Progenitor cell of endocrine pancreas (in vitro differentiated cells): Measurements from ENCODE around the gene CKAP4. TPM values are rescaled to one million over a fixed set of nuclear protein-coding genes. Genes with fewer than 3 reads are reported as not detected.
A peak's percentile ranks its signal among the peaks of the same experiment; 100 is the strongest.

Source experiments
- DNase-seq: peaks from one replicate; pipeline ENCODE4 v3.0.0; 2021; ENCODE audit warnings: low spot score; ENCODE audit not compliant: unreplicated experiment
- H3K27ac Mint-ChIP-seq: 2 replicates; pipeline ENCODE4 v1.8.0; 2021; ENCODE audit warnings: mild to moderate bottlenecking, moderate library complexity, mixed read lengths
- H3K27me3 Mint-ChIP-seq: 2 replicates; pipeline ENCODE4 v1.8.0; 2021; ENCODE audit warnings: mixed read lengths
- H3K36me3 Mint-ChIP-seq: 2 replicates; pipeline ENCODE4 v1.8.0; 2022; ENCODE audit warnings: mixed read lengths; ENCODE audit not compliant: insufficient read depth
- H3K4me1 Mint-ChIP-seq: 2 replicates; pipeline ENCODE4 v1.8.0; 2021; ENCODE audit warnings: low read depth, mixed read lengths
- H3K4me3 Mint-ChIP-seq: 2 replicates; pipeline ENCODE4 v1.8.0; 2021; ENCODE audit warnings: low read depth, mild to moderate bottlenecking, moderate library complexity, mixed read lengths
- H3K9me3 Mint-ChIP-seq: 2 replicates; pipeline ENCODE4 v1.8.0; 2021; ENCODE audit warnings: low read depth, mixed read lengths
- total RNA-seq: library from RNA; stranded (reverse); gene quantifications from 2 replicates; pipeline ENCODE4 v1.2.1, GENCODE V29; 2021
- TF ChIP-seq, protein P1 (sequence below): fragments of 200-600 bp; sonication (generic); IDR thresholded peaks from one replicate; pipeline ENCODE4 v1.5.0; 2021; ENCODE audit warnings: antibody characterized with exemption, mild to moderate bottlenecking; ENCODE audit not compliant: unreplicated experiment

The CKAP4 gene
- total RNA-seq, 1 donor from 2014 or later: 102 TPM

DNA sequence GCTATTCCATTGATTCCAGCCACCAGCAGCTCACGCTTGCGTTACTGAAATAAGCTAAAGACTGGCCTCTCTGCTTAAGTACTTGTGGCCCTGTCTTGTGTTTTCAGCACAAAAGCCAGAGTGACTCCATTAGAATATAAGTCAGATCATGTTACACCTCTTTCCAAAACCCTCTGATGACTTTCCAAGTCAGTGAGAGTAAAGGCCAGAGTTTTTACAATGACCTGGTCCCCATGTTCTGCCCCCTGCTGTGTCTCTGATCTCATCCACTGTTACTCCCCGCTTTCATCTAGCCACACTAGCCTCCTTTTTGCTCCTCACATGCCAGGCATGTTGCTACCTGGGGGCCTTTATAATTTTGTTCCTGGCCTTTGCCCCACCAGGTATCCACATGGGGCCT lies 6.9 kb upstream of the CKAP4 start:
- TF ChIP-seq, protein P1, sequence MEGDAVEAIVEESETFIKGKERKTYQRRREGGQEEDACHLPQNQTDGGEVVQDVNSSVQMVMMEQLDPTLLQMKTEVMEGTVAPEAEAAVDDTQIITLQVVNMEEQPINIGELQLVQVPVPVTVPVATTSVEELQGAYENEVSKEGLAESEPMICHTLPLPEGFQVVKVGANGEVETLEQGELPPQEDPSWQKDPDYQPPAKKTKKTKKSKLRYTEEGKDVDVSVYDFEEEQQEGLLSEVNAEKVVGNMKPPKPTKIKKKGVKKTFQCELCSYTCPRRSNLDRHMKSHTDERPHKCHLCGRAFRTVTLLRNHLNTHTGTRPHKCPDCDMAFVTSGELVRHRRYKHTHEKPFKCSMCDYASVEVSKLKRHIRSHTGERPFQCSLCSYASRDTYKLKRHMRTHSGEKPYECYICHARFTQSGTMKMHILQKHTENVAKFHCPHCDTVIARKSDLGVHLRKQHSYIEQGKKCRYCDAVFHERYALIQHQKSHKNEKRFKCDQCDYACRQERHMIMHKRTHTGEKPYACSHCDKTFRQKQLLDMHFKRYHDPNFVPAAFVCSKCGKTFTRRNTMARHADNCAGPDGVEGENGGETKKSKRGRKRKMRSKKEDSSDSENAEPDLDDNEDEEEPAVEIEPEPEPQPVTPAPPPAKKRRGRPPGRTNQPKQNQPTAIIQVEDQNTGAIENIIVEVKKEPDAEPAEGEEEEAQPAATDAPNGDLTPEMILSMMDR: no peak
- no peaks in the 10 kb centered on the region for H3K9me3 Mint-ChIP-seq
- no peaks in the 10 kb centered on the region for H3K4me1 Mint-ChIP-seq
- H3K27me3 Mint-ChIP-seq: peaks cover 2% of the 10 kb centered on the region
- no peak overlapping the region for H3K4me3 Mint-ChIP-seq
- H3K27ac Mint-ChIP-seq: no peak overlapping the region
- DNase-seq: no peak
- H3K36me3 Mint-ChIP-seq: no peaks in the 10 kb centered on the region

DNA sequence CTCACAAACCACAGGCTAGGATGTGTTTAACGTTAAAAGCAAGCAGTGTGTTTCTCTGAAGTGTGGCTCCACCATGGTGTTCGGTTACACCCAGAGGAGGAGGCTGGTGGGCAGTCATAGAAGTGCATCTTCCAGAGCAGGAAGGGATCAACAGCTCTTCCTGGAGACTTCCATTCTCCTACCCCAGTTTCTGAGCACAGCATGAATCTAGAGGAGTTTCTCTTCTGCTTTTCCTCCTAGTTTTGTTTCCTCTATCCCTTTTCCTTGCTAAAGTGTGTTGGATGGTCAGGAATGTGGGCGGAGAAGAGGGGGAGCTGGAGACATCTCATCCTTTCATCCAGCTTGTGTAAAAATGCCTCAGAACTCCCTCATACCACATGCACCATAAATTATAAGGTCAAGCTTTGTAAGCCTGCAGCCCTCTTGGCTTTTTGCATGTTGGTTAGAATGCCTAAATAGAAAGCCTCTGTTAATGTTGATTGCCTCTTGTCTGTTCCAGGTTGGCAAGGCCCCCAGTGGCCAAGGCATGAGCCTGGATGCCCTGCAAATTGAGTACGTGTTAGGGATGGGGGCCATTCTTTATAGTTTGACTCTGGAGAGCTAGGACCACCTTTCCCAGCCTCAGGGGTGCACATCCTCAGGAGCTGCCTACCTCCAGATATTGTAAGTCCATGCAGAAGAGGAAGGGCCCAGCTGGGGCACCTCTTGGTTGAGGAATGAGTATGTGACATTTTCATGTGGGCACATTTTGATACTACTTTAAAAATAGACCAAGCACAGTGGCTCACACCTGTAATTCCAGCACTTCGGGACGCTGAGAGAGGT lies 4.0 kb upstream of the CKAP4 start:
- H3K4me1 Mint-ChIP-seq: no peaks in the 10 kb centered on the region
- H3K9me3 Mint-ChIP-seq: no peaks in the 10 kb centered on the region
- no peak overlapping the region for H3K27ac Mint-ChIP-seq
- H3K36me3 Mint-ChIP-seq: no peaks in the 10 kb centered on the region
- peaks cover 5% of the 10 kb centered on the region for H3K27me3 Mint-ChIP-seq
- no peak overlapping the region for H3K4me3 Mint-ChIP-seq
- TF ChIP-seq, protein P1: no peak
- DNase-seq: no peak

DNA sequence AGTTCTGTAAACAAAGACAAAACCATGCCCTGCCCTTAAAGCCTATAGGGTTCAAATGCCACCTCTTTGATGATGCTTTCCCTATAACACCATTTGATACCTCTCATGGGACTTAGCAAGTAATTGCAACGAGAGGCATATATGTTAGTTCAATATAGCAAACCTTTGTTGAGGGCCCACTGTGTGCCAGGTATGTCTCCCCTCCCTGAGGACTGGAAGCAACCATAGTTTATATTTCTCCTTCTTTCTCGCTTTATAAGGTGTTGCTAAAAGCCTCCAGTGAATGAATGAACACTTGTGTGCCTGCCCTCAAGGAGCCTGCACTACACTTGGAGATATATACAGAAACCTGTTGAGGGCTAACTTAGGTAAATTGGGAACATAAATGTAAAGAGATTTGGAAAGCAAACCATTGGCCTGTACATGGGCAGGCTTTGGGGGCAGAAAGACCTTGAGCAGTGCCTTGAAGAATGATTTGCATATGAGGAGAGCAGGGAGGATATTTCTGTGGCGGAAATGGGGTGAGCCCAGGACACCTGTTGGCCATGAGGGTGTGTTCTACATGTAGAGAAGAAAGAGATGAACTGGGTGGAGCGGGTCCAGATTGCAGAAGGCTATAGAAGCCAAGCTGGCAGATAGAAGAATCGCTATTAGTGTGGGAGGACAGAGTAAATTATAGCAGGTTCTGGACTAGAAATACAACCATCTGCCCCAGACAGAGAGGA lies 1.8 kb upstream of the CKAP4 start:
- Mint-ChIP-seq H3K27me3 (peaks cover 5% of the 10 kb centered on the region), H3K4me3 (peak overlapping the region; percentile 83), H3K36me3 (peaks cover 4% of the 10 kb centered on the region), H3K4me1 (peaks cover 10% of the 10 kb centered on the region), H3K27ac (peak overlapping the region; percentile 25), H3K9me3 (no peaks in the 10 kb centered on the region)
- no peak for DNase-seq
- TF ChIP-seq, protein P1: no peak

DNA sequence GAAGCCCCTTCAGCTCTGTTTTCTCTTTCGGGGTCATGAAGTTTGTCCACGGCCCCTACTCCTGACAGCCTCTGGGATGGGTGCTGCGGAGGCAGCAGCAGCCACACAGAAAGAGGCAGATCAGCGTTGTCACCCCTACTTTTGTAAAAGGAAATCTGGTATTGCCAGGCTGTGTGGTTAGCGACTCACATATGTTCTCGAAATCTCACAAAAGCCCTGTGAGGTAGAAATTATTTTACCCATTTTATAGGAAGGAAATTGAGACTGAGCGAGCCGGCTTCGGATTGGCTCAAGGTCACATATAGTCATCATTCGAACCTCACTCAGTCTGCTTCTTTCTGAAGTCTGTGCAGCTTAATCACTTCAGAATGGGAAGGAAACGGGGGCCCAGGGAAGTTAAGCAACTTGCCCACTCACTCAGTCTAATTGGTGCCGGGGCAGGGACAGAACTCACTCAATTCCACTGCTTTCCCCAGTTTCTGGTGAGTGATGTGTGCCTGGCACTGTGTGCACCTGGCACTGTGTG lies 1.1 kb upstream of the CKAP4 start:
- peaks cover 5% of the 10 kb centered on the region for H3K36me3 Mint-ChIP-seq
- H3K4me1 Mint-ChIP-seq: peaks cover 10% of the 10 kb centered on the region
- no peaks in the 10 kb centered on the region for H3K9me3 Mint-ChIP-seq
- TF ChIP-seq, protein P1: no peak
- peak overlapping the region; percentile 83 for H3K4me3 Mint-ChIP-seq
- peak overlapping the region; percentile 90 for H3K27ac Mint-ChIP-seq
- peaks cover 5% of the 10 kb centered on the region for H3K27me3 Mint-ChIP-seq
- no peak for DNase-seq

DNA sequence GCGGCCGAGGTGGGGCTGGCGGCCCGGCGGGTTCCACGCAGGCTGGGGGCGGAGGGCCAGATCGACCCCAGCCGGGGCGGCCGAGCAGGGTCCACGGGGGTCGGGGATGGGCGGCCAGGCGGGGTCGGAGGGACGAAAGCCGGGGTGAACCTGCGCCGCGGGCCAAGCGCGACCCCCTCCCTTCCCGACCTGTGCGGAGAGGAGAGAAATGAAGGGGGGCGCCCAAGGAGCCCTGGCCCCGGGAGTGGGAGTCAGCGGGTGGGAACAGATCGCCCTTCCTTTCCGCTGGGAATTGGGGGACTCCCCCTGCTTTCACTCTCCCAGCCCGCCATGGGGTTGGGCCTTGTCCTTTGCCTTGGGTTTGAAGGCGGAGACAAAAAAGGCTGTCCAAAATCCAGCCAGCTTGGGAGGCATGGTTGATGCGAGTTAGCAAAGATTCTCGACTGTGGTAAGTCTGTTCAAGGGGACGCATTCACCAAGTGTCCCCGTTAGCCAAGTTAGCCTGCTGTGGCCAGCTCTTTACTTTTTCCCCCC lies 559 bp upstream of the CKAP4 start:
- H3K4me1 Mint-ChIP-seq: peaks cover 10% of the 10 kb centered on the region
- peaks cover 5% of the 10 kb centered on the region for H3K27me3 Mint-ChIP-seq
- peak overlapping the region; percentile 90 for H3K27ac Mint-ChIP-seq
- no peaks in the 10 kb centered on the region for H3K9me3 Mint-ChIP-seq
- peak overlapping the region; percentile 83 for H3K4me3 Mint-ChIP-seq
- DNase-seq: no peak
- TF ChIP-seq, protein P1: no peak
- H3K36me3 Mint-ChIP-seq: peaks cover 6% of the 10 kb centered on the region
